Measurements from ENCODE around the gene PRPH. TPM values are rescaled to one million over a fixed set of nuclear protein-coding genes. Genes with fewer than 3 reads are reported as not detected.
A peak's percentile ranks its signal among the peaks of the same experiment; 100 is the strongest.
"Not testable (repeated sequence)": the region's sequence is repeated elsewhere in the genome, so short reads cannot be mapped to it uniquely, and the experiment has no call there.

Gene PRPH
- total RNA-seq, 1 experiment from 2014 or later = not detected

GRCh38 chr12:49255857-49256637 lies 38.9 kb upstream of the PRPH start:
- no peak overlapping the region for H3K4me3 ChIP-seq (ENCODE audit: low read depth, low read length, poor library complexity, severe bottlenecking)
- peaks cover 12% of the 10 kb centered on the region for H3K4me1 ChIP-seq (ENCODE audit: insufficient read depth, low read length, poor library complexity, severe bottlenecking)
- H3K27me3 ChIP-seq (replicated peaks; ENCODE audit: insufficient read depth, low read depth, low read length, poor library complexity) = no peaks in the 10 kb centered on the region
- intact Hi-C loops (cut with micrococcal nuclease; ENCODE audit: unreplicated experiment) = no loop called here
- CTCF ChIA-PET = interaction anchor here (0.6 kb wide), 1 partner anchor 268 kb away, joined by 3 read pairs; no protein-coding TSS in a partner anchor
- TF ChIP-seq CTCF (conservative IDR thresholded peaks at IDR 0.05; ENCODE audit: low read depth, low read length) (no peak), EZH2 (IDR thresholded peaks at IDR 0.05; ENCODE audit: borderline replicate concordance, low read depth, low read length, poor library complexity, severe bottlenecking) (no peak)
- DNase-seq (ENCODE audit: low spot score) = no peak
- no peak overlapping the region for H3K27ac ChIP-seq (ENCODE audit: low read depth, low read length, poor library complexity, severe bottlenecking)
- no TSS peak for BruUV-seq (replicated peaks)
- H3K36me3 ChIP-seq (ENCODE audit: insufficient read depth, low read length, poor library complexity, severe bottlenecking) = no peaks in the 10 kb centered on the region
- H3K9me3 ChIP-seq (ENCODE audit: low read depth, low read length, poor library complexity, severe bottlenecking) = no peaks in the 10 kb centered on the region
- POLR2A ChIA-PET (ENCODE audit: low non-redundant PET) = no interaction called here

- H3K27me3 ChIP-seq (replicated peaks; ENCODE audit: insufficient read depth, low read depth, low read length, poor library complexity); H3K9me3 ChIP-seq (ENCODE audit: low read depth, low read length, poor library complexity, severe bottlenecking); H3K4me3 ChIP-seq (ENCODE audit: low read depth, low read length, poor library complexity, severe bottlenecking); POLR2A ChIA-PET (ENCODE audit: low non-redundant PET); H3K27ac ChIP-seq (ENCODE audit: low read depth, low read length, poor library complexity, severe bottlenecking); H3K36me3 ChIP-seq (ENCODE audit: insufficient read depth, low read length, poor library complexity, severe bottlenecking); BruUV-seq (replicated peaks); CTCF ChIA-PET; DNase-seq (ENCODE audit: low spot score); intact Hi-C loops (cut with micrococcal nuclease; ENCODE audit: unreplicated experiment): not testable (repeated sequence)
- peaks cover 12% of the 10 kb centered on the region for H3K4me1 ChIP-seq (ENCODE audit: insufficient read depth, low read length, poor library complexity, severe bottlenecking)
Measured at GRCh38 chr12:49257508-49258184, 37.3 kb upstream of the PRPH start.

- intact Hi-C loops (cut with micrococcal nuclease; ENCODE audit: unreplicated experiment) = no loop called here
- Histone ChIP-seq H3K27me3 (replicated peaks; ENCODE audit: insufficient read depth, low read depth, low read length, poor library complexity) (no peaks in the 10 kb centered on the region), H3K27ac (ENCODE audit: low read depth, low read length, poor library complexity, severe bottlenecking) (peak overlapping the region; percentile 37), H3K4me3 (ENCODE audit: low read depth, low read length, poor library complexity, severe bottlenecking) (no peak overlapping the region), H3K36me3 (ENCODE audit: insufficient read depth, low read length, poor library complexity, severe bottlenecking) (no peaks in the 10 kb centered on the region), H3K9me3 (ENCODE audit: low read depth, low read length, poor library complexity, severe bottlenecking) (no peaks in the 10 kb centered on the region), H3K4me1 (ENCODE audit: insufficient read depth, low read length, poor library complexity, severe bottlenecking) (peaks cover 12% of the 10 kb centered on the region)
- no peak for DNase-seq (ENCODE audit: low spot score)
- CTCF ChIA-PET = no interaction called here
- POLR2A ChIA-PET (ENCODE audit: low non-redundant PET) = no interaction called here
- BruUV-seq (replicated peaks) = no TSS peak
- TF ChIP-seq EZH2 (IDR thresholded peaks at IDR 0.05; ENCODE audit: borderline replicate concordance, low read depth, low read length, poor library complexity, severe bottlenecking) (no peak), CTCF (conservative IDR thresholded peaks at IDR 0.05; ENCODE audit: low read depth, low read length) (no peak)
Measured at GRCh38 chr12:49259452-49259851, 35.5 kb upstream of the PRPH start.

All from A673 (cell line).